ENCODE data around the gene ACSF2. TPM values are rescaled to one million over a fixed set of nuclear protein-coding genes. Genes with fewer than 3 reads are reported as not detected.
A peak's percentile ranks its signal among the peaks of the same experiment; 100 is the strongest.

ACSF2 gene
- total RNA-seq, 1 donor from 2014 or later, result 28.8 TPM

DNA sequence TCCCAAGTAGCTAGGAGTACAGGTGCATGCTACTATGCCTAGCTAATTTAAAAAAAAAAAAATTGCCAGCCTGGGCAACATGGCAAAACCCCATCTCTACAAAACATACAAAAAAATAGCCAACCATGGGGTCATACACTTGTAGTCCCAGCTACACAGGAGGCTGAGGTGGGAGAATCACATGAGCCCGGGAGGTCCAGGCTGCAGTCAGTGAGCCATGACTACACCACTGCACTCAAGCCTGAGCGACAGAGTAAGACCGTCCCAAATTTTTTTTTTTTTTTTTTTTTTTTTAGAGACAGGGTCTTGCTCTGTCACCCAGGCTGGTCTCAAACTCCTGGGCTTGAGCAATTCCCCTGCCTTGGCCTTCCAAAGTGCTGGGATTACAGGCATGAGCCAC, 27.9 kb downstream of the ACSF2 start:
- Histone ChIP-seq H3F3A (ENCODE audit: low read depth) (no peaks in the 10 kb centered on the region), H3K9me3 (ENCODE audit: low read depth) (no peaks in the 10 kb centered on the region), H4K20me1 (ENCODE audit: low read depth) (no peaks in the 10 kb centered on the region), H3K4me3 (no peak overlapping the region), H3K27ac (no peak overlapping the region), H3K27me3 (no peaks in the 10 kb centered on the region), H3K36me3 (no peaks in the 10 kb centered on the region), H3K4me2 (no peak overlapping the region), H3K9ac (no peak overlapping the region), H2AFZ (replicated peaks) (no peak overlapping the region), H3K4me1 (no peaks in the 10 kb centered on the region), H3K79me2 (ENCODE audit: low read depth) (no peaks in the 10 kb centered on the region)
- H3K27ac Mint-ChIP-seq, result no peak overlapping the region
- no peak for TF ChIP-seq EZH2 (IDR thresholded peaks at IDR 0.05)
- TF ChIP-seq EZH2phosphoT487 (IDR thresholded peaks at IDR 0.05), result no peak
- TF ChIP-seq, protein P1, sequence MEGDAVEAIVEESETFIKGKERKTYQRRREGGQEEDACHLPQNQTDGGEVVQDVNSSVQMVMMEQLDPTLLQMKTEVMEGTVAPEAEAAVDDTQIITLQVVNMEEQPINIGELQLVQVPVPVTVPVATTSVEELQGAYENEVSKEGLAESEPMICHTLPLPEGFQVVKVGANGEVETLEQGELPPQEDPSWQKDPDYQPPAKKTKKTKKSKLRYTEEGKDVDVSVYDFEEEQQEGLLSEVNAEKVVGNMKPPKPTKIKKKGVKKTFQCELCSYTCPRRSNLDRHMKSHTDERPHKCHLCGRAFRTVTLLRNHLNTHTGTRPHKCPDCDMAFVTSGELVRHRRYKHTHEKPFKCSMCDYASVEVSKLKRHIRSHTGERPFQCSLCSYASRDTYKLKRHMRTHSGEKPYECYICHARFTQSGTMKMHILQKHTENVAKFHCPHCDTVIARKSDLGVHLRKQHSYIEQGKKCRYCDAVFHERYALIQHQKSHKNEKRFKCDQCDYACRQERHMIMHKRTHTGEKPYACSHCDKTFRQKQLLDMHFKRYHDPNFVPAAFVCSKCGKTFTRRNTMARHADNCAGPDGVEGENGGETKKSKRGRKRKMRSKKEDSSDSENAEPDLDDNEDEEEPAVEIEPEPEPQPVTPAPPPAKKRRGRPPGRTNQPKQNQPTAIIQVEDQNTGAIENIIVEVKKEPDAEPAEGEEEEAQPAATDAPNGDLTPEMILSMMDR (IDR thresholded peaks at IDR 0.05), result no peak
- H3K36me3 Mint-ChIP-seq, result no peaks in the 10 kb centered on the region
- H3K4me3 Mint-ChIP-seq, result no peak overlapping the region
- no peak for DNase-seq (ENCODE audit: low spot score)
- H3K27me3 Mint-ChIP-seq (ENCODE audit: insufficient read depth, low read depth), result peaks cover 2% of the 10 kb centered on the region
- peaks cover 3% of the 10 kb centered on the region for H3K4me1 Mint-ChIP-seq
- H3K9me3 Mint-ChIP-seq, result no peaks in the 10 kb centered on the region

DNA sequence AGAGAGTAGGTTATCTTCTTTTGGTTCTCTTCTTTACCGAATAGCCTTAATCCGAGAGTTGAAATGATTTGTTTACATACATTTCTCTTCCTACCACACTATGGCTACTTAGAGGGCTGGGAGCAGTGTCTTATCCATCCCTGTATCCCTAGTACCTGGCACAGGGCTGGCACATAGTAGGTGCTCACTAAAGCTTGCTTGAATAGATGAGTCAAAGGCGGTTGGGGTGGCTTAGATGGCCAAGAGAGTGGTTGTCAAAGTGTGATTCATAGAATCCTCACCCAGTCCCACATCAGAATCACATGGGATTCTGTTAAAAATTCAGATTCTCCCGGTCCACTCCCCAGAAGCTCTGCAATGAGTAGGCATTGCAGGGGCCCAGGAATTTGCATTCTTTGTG, 31.6 kb downstream of the ACSF2 start:
- H3K27me3 ChIP-seq, result no peaks in the 10 kb centered on the region
- no peaks in the 10 kb centered on the region for H3K79me2 ChIP-seq (ENCODE audit: low read depth)
- TF ChIP-seq, protein P1 (IDR thresholded peaks at IDR 0.05), result no peak
- no peak for TF ChIP-seq EZH2phosphoT487 (IDR thresholded peaks at IDR 0.05)
- TF ChIP-seq EZH2 (IDR thresholded peaks at IDR 0.05), result no peak
- no peak overlapping the region for H3K4me3 ChIP-seq
- H3K36me3 Mint-ChIP-seq, result no peaks in the 10 kb centered on the region
- no peaks in the 10 kb centered on the region for H3K36me3 ChIP-seq
- no peak overlapping the region for H2AFZ ChIP-seq (replicated peaks)
- H3K27me3 Mint-ChIP-seq (ENCODE audit: insufficient read depth, low read depth), result peaks cover 4% of the 10 kb centered on the region
- DNase-seq (ENCODE audit: low spot score), result no peak
- H3K4me2 ChIP-seq, result no peak overlapping the region
- H3F3A ChIP-seq (ENCODE audit: low read depth), result no peaks in the 10 kb centered on the region
- no peak overlapping the region for H3K27ac Mint-ChIP-seq
- H4K20me1 ChIP-seq (ENCODE audit: low read depth), result no peaks in the 10 kb centered on the region
- H3K4me1 Mint-ChIP-seq, result peaks cover 3% of the 10 kb centered on the region
- H3K9me3 Mint-ChIP-seq, result no peaks in the 10 kb centered on the region
- H3K27ac ChIP-seq, result no peak overlapping the region
- no peak overlapping the region for H3K9ac ChIP-seq
- no peaks in the 10 kb centered on the region for H3K4me1 ChIP-seq
- H3K4me3 Mint-ChIP-seq, result no peak overlapping the region
- no peaks in the 10 kb centered on the region for H3K9me3 ChIP-seq (ENCODE audit: low read depth)

DNA sequence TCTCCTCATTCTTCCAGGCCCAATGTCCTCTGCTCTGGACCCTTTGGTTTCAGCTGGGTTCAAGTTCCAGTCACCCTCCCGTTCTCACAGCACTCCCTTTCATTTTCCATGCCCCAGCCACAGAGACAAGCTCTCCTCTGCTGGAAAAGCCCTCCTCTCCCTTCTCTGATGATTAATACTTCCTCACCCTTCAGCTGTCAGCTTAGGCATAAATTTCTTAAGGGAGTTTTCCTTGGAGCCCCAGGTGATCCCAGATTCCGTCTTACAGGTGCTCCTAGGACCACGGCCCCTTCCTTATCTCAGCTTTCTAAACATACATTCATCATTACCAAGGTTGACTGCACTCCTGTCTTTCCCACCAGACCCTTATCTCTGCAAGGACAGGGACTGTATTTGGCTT, 32.3 kb downstream of the ACSF2 start:
- Histone ChIP-seq H3K79me2 (ENCODE audit: low read depth) (no peaks in the 10 kb centered on the region), H3K27me3 (no peaks in the 10 kb centered on the region), H3F3A (ENCODE audit: low read depth) (no peaks in the 10 kb centered on the region), H3K4me2 (no peak overlapping the region), H3K9me3 (ENCODE audit: low read depth) (no peaks in the 10 kb centered on the region), H4K20me1 (ENCODE audit: low read depth) (no peaks in the 10 kb centered on the region), H3K27ac (no peak overlapping the region), H3K36me3 (no peaks in the 10 kb centered on the region), H3K4me3 (no peak overlapping the region), H2AFZ (replicated peaks) (no peak overlapping the region), H3K4me1 (no peaks in the 10 kb centered on the region), H3K9ac (no peak overlapping the region)
- no peaks in the 10 kb centered on the region for H3K36me3 Mint-ChIP-seq
- no peak overlapping the region for H3K27ac Mint-ChIP-seq
- TF ChIP-seq EZH2phosphoT487 (IDR thresholded peaks at IDR 0.05) (no peak), EZH2 (IDR thresholded peaks at IDR 0.05) (no peak)
- TF ChIP-seq, protein P1 (IDR thresholded peaks at IDR 0.05), result no peak
- DNase-seq (ENCODE audit: low spot score), result no peak
- no peaks in the 10 kb centered on the region for H3K9me3 Mint-ChIP-seq
- H3K4me1 Mint-ChIP-seq, result peaks cover 3% of the 10 kb centered on the region
- peaks cover 4% of the 10 kb centered on the region for H3K27me3 Mint-ChIP-seq (ENCODE audit: insufficient read depth, low read depth)
- peak overlapping the region; percentile 2 for H3K4me3 Mint-ChIP-seq

Measured in neural progenitor cell (in vitro differentiated cells).